CD4-positive, alpha-beta T cell treated with Interleukin-6 for 4 hours (primary cell): Measurements from ENCODE around the gene TRABD2A.
A peak's percentile ranks its signal among the peaks of the same experiment; 100 is the strongest.
"Not testable (repeated sequence)": the region's sequence is repeated elsewhere in the genome, so short reads cannot be mapped to it uniquely, and the experiment has no call there.

ENCODE experiments used
- DNase-seq: peaks from one replicate; pipeline ENCODE4 v3.0.0-alpha.2; 2020; ENCODE audit warnings: mixed read lengths

Gene TRABD2A

DNA sequence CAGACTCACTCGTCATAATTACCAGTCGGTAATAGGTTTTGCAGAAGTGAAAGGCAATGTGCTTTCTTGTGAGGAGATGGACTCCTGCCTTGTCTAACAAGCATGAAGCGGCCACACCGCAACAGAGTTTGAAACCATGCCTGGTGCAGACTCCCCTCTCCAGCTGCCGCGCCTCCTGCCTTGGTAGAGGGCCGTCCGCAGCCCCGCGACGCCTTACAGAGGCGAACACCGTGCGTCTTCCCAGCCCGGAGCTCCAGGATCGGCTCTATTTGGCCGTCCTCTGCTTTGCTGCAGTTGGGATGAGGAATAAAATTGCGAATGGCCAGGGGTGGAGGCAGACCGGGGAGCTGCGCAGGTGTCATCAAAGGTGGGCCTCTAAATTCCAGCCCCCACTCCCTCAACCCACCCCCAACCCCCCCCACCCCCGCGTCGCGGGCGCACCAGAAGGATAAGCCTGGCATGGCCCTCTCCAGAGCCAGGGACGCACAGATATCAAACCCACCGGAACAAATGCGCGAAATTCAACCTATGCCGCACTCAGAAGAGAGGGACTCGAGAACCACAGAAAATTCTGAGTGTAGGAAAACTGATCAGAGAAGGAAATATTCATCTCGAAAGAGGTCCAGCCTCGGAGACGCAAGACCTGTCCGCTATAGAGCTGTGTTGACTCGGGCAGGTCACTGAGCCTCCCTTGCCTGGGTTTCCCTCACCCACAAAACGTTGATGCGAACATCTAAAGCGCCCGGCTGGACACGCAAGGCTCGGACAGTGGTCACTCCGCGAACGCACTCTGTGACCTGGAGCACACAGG lies 1.1 kb downstream of the TRABD2A start:
- peak; percentile 55 for DNase-seq

DNA sequence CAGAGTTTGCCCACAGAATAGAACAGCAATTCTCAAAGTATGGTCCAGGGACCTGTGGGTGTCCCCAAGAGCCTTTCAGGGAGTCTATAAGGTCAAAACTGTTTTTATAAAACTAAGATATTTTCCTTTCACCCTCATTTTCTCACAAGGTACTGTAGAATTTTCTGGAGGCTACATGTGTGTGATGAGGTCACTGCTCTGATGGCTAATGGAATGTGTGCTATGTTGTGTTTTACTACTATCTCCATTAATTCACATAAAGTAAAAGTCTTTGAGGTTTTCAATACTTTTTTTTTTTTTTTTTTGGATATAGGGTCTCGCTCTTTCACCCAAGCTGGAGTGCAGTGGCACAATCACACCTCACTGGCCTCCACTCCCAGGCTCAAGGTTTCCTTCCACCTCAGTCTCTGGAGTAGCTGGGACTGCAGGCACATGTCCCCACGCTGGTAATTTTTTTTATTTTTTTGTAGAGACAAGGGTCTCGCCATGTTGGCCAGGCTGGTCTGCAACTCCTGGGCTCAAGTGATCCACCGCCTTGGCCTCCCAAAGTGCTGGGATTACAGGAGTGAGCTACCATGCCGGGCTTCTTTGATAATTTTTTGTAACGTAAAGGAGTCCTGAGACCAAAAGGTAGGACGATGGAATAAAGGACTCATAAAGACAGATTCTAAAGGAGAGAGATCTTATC lies 1.8 kb downstream of the TRABD2A start:
- DNase-seq, result no peak

DNA sequence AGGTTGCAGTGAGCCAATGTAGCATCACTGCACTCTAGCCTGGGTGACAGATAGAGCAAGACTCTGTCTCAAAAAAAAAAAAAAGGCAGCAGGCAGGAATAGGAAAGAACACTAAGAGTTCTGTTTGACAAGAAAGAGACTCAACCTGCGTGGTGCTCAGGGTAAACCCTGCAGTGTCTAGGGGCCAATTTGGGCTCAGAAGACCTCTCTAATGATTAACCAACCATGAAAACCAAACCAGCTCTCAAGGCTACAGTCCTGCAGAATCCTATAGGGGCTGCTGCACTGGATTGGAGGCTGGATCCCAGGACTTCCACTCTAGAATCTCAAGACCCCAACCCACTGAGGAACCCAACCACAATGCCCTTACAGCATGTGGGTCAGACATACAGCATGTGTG lies 2.4 kb downstream of the TRABD2A start:
- DNase-seq, result no peak

DNA sequence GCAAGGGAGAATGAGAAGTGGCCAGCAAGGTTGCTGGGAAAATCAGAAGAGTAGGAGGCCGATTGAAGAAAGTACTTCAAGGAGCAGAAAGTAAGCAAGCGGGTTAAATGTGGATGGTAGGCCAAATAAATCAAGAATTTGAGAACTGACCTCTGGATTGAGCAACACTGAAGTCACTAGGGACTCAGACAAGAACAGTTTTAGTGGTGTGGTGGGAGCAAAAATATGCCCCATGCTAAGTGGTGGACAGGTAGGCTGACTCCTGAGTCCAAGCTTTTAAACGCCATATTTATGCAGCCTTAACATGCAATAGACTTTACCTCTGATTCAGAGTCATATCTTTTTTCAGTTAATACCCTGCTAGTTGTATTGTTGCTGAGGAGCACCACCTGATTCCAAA lies 4.5 kb downstream of the TRABD2A start:
- DNase-seq, result no peak

DNA sequence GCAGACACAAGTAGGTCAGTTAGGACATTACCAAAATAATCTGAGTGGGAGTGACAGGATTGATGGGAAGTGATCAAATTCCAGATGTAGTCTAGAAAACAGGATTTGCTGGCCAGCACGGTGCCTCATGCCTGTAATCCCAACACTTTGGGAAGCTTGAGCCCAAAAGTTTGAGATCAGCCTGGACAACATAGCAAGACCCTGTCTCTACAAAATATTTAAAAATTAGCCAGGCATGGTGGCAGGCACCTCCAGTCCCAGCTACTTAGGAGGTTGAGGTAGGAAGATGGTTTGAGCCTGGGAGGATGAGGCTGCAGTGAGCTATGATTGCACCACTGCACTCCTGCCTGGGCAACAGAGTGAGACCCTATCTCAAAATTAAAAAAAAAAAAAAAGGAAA lies 5.3 kb downstream of the TRABD2A start:
- not testable (repeated sequence) for DNase-seq

DNA sequence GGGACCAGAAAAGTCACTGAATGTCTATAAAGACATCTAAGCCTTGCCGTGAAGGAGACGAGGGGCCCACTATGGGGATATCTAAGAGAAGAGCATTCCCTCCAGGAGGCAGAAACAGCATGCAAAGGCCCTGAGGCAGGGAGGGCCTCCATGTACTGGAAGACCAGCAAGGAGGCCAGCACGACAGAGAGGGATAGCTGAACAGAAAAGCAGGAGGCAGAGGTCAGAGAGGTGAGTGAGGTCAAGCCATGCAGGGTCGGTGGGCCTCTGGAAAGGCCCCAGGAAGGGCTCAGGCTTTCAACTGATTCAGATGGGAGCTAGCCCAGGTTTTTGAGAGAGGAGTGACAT lies 5.7 kb downstream of the TRABD2A start:
- DNase-seq, result no peak

DNA sequence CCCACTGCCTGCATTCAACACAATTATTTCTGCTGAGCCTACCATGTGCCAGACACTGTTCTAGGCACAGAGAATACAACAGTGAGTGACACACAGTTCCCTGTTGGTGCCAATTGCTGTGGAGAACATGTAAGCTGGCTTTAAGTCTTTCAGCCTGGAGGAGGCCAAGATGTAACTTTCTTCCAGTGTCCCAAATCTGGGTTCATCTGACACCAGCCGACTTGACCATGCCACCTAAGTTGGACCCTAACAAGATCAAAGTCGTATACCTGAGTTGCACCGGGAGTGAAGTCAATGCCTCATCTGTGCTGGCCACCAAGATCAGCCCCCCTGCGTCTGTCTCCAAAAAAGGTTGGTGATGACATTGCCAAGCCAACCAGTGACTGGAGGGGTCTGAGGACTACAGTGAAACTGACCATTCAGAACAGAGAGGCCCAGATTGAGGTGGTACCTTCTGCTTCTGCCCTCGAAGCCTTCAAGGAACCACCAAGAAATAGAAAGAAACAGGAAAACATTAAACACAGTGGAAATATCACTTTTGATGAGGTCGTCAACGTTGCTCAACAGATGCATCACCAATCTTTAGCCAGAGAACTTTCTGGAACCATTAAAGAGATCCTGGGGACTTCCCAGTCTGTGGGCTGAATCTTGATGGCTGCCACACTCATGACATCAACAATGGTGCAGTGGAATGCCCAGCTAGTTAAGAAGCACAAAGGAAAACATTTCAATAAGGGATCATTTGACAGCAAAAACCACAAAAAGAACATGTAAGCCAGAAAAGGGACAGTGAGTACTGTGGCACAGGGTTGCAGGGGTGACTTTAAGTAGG lies 6.3 kb downstream of the TRABD2A start:
- no peak for DNase-seq

DNA sequence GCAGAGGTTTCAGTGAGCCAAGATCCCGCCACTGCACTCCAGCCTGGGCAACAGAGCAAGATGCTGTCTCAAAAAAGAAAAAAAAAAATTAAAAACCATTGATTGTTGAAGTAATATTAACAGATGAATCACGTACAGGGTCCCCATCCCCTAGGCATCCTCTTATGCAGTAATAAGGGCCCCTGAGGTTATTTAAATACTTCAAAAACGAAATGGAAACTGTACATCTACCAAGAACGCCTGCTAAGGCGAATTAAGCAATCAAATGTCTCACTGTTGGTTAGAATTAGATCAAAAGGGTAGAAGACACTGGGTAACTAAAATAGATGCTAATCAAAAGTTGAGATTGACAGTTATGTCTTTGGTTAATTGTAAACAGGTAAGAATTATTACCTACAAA lies 7.5 kb downstream of the TRABD2A start:
- no peak for DNase-seq

DNA sequence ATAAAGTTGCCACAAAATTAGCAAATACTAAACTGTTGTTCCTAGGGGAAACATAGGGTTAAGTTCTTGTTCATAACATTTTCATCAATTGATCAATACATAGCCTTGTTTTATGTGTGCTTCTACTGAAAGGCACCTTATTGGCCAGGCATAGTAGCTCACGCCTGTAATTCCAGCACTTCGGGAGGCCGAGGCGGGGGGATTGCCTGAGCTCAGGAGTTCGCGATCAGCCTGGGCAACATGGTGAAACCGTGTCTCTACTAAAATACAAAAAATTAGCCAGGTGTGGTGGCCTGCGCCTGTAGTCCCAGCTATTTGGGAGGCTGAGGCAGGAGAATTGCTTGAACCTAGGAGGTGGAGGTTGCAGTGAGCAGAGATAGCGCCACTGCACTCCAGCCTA lies 8.2 kb downstream of the TRABD2A start:
- not testable (repeated sequence) for DNase-seq

DNA sequence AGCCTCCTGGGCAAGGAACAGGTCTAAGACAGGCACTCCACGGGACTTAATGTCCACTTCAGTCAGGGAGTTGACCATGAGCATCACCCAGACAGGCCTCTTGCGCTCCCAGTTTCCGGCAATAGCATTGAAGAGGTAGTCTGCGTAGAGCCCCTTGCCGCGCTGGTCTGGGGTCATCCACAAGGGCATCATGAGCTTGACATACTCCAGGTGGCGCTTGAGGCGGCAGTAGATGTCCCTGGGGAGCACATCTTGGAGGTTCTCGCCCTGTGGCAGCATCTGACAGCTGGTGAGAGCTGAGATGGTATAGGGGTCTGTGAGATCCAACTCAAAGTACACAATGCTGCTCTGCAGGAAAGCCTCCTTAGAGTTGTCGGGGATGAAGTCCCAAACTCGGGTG lies 10.6 kb downstream of the TRABD2A start:
- DNase-seq, result no peak

DNA sequence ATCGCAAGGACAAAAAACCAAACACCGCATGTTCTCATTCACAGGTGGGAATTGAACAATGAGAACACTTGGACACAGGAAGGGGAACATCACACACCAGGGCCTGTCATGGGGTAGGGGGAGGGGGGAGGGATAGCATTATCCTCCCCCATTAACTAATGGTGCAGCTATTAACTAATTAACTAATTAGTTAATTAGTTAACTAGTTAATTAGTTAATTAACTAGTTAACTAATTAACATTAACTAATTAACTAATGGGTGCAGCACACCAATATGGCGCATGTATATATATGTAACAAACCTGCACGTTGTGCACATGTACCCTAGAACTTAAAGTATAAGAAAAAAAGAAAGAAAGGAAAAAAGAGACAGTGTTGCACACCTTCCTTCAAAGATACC lies 12.6 kb downstream of the TRABD2A start:
- DNase-seq, result not testable (repeated sequence)

DNA sequence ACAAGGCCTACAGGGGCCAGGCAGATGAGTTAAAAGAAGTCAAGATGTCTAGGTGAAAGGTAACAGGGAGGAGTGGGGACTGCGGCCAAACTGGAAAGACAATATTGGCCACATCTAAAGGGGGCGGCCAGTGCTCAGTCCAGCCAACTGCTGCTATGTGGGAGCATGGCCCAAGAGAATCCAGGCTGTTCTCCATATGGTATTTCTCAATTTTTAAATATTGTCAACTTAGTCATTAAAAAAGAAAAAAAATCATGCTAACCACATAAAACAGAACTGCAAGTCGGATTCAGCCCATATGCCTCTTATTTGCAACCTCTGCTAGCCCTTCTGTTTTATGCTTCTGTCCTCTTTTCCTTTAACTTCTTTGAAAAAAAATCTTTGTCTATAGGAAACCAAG lies 14.8 kb downstream of the TRABD2A start:
- DNase-seq, result no peak

DNA sequence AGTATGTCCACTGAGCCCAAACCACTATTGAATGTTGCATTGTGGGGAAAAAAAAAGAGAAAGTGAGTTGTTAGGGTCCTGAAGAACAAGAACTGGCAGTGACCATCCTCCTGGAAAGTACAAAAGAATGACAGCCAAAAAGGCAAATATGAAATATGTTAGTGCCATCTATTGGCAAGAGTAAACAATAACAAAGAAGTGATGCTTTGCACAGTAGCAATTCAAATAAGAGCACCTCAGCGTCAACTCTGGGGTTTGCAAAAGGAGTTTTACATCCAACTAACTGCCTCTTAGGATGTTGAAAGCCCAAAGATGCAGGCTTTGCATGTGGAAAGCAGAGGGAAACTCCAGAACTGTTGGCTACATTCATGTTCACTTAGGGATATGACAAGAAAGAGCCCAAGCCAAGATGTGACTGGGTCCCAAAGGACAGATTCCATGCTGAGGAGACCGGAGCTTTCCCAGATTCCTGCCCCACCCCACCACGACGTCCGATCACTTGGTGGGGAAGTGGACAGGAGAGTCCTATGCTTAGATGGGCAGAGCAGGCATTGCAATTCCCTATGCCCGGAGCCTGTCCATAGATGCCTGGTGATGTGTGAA lies 15.6 kb downstream of the TRABD2A start:
- DNase-seq, result no peak

DNA sequence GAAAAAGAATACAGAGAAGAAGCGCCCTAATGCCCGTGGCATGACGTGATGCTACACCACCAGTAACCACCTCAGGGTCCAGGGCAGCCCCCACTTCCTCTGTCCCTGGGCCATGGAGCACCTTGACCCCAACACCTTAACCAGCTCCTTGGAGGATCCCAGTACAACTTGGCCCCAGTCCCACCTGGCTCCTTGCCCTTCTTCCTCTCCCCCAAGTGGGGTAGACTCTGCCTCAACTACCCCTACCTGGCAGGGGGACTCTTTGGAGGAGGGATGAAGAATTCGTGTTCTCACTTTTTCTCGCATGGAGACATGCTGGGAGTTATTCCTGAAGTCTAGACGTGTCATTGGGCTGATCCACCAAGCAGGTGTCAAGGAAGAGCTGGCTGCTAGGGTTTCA lies 18.9 kb downstream of the TRABD2A start:
- DNase-seq, result no peak

DNA sequence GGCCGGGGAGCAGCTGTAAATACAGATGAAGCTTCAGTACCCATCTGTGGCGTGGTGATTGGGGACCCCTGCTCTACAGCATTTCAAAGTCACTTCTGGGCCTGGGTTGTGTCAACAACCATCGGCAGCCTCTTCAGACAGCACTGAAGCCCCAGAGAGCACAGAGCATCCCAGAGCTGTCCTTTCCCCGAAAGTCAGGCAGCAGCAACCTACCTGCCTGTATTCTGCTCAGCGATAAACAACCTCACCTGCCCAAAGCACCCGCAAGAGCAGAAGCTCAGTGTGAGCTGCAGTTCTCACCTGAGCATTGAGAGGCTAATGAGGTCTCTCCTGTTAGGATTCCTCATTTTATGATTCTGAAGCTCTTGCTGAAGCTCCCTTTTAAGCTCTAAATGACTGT lies 19.3 kb downstream of the TRABD2A start:
- DNase-seq, result no peak

DNA sequence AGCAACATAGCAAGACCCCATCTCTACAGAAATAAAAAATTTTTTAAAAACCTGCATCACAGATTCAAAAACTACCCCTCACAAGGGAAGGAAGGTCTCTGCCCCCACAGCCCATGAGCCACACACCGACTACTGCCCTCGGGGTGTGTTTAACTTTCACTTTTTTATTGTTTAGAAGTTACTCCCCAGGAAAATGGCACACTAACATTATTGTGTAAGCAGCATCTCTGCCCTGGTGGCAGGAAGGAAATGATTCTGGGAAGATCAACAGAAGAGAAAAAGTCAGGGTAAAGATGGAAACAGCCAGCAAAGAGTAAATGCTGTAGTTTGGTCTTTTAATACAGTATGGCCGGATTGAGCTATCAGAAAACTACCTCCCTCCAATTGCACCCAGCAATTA lies 21.9 kb downstream of the TRABD2A start:
- peak; percentile 45 for DNase-seq

DNA sequence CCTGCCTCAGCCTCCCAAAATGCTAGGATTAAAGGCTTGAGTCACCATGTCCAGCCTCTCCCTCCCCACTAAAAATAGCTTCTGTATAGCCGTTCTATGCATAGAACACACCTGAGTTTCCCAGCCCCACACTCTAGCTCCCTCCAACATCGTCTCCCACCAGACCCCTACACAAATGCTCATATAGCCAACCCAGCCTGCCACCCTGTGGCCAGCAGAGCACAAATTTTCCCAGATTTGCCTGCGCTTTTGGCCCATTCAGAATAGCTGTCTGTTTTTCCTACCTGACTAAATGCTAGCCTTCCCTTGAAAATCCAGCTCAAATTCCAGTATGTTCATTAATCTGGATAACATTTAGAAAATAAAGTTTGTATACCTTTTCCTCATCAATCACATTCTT lies 22.8 kb downstream of the TRABD2A start:
- DNase-seq, result peak; percentile 13

DNA sequence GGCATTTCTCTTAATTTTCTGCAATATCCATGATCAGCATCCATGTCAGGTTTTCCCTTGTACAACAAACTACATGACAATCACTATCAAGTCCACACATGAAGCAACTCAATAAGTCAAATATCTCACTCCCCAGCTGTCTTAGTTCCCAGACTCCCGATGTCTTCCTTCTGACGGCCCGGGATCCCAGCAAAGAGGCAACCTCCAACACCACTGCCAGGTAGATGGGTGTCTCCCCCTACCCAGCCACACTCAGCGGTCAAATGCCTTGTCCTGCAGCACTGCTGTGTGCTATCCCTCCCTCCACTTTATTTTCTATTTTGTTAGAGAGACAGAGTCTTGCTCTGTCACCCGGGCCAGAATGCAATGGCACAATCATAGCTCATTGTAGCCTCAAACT lies 23.3 kb downstream of the TRABD2A start:
- DNase-seq, result peak; percentile 1

DNA sequence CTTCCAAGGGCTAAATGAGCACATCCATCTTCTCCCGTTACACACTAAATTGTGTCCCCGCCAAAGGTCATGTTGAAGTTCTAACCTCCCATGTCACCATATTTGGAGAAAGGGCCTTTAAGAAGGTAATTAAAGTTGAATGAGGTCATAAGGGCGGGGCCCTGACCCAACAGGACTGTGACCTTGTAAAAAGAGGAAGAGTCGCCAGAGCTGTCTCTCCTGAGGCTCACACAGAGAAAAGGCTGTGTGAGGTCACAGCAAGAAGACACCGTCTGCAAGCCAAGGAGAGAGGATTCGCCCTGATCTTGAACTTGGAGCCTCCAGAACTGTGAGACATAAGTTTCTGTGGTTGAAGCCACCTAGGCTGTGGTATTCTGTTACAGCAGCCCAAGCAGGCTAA lies 24.1 kb downstream of the TRABD2A start:
- peak; percentile 60 for DNase-seq

DNA sequence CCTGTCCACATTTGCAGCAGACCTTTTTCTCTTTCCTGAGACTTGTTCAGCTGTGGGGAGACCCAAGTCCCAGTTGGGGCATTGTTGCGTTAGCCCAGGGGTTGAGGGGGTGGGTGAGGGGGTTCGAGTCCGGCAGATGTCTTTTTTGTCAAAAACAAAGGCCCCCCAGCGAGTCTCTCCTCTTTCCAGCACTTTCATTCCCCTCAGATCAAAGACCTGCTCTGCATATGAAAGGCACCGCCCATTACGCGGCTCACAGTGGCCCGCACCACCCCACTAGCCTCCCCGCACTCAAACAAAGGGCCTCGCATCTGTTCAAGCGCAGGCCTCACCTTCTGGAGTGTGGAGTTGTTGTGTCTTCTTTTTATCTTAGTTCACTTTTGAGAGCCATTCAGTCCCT lies 25.2 kb downstream of the TRABD2A start:
- DNase-seq, result peak; percentile 64

DNA sequence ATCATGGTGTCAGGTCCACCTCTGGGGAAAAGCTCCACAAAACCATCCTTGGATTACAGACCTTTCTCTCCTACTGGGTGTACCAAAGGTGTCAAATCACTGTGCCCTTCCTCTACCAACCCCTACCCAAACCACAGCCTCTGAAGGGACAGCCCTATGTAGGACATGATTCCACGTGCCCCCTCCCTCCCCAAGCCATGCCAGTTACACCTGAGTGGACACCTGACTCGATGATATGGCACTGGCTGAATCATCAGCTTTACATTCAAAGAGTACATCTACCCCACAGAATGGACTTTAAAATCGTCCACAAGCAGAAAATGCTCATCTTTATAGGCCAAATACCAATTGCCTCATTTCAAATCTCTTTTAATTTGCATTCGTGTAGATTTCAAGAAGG lies 26.0 kb downstream of the TRABD2A start:
- peak; percentile 1 for DNase-seq

DNA sequence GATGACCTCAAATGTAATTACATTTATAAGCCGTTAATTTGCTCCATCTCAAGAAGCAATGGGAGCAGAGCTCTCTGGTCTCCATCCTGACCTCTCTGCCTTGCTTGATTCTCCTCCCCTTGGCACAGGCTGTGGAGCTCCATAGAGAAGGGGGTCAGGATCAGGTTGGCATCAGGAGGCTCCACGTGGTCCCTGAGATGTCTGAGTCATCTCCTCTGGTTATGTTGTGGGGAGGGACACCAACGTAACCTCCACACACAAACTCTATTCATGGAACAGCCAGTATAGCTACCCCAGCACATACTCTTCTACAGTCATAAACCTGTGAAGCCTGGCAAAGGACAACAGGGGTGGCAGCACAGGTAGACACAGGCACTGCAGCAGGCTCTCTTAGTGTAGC lies 29.0 kb downstream of the TRABD2A start:
- DNase-seq, result peak; percentile 2

DNA sequence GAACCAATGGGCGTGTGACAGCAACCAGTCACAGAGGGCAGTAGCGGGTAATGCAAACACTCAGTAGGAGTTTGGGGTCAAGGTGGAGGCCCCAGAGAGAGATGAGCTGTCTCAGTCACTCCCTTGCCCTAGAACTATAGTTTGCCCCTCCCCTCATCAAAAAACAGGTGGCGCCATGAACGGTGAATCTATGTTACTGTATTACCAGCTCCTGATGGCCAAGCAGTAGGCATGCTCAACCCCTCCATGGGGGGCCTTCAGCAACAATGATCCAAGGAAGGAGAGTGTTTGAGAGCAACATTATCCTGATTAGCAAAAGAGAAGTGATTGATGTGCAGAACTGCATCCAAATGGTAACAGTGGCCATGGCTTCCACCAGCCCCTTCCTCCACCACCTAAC lies 30.4 kb downstream of the TRABD2A start:
- DNase-seq, result peak; percentile 5
